H9 (cell line): ENCODE data around the gene SPRYD3. TPM values are rescaled to one million over a fixed set of nuclear protein-coding genes. Genes with fewer than 3 reads are reported as not detected.
A peak's percentile ranks its signal among the peaks of the same experiment; 100 is the strongest.

ENCODE experiments used
- DNase-seq: peaks from one replicate; pipeline ENCODE4 v3.0.0-alpha.2; 2017
- H2AFZ ChIP-seq: one replicate; pipeline ENCODE4 v1.6.1; 2013; ENCODE audit warnings: mild to moderate bottlenecking, low read length, control low read depth, moderate library complexity
- H2AK5ac ChIP-seq: 2 replicates; pipeline ENCODE4 v1.6.1; 2013; ENCODE audit warnings: low read length, control low read depth, mixed read lengths; ENCODE audit not compliant: insufficient read length
- H2BK120ac ChIP-seq: one replicate; pipeline ENCODE4 v1.6.1; 2013; ENCODE audit warnings: low read depth, mild to moderate bottlenecking, low read length, control low read depth, inconsistent platforms; ENCODE audit not compliant: poor library complexity, severe bottlenecking
- H2BK12ac ChIP-seq: 2 replicates; pipeline ENCODE4 v1.6.1; 2013; ENCODE audit warnings: low read length, control low read depth, mixed read lengths, low read depth; ENCODE audit not compliant: insufficient read length
- H2BK15ac ChIP-seq: 2 replicates; pipeline ENCODE4 v1.6.1; 2013; ENCODE audit warnings: low read depth, low read length, control low read depth
- H2BK20ac ChIP-seq: one replicate; pipeline ENCODE4 v1.6.1; 2013; ENCODE audit warnings: low read depth, mild to moderate bottlenecking, low read length, control low read depth, inconsistent platforms; ENCODE audit not compliant: poor library complexity, severe bottlenecking
- H2BK5ac ChIP-seq: 2 replicates; pipeline ENCODE4 v1.6.1; 2013; ENCODE audit warnings: low read length, control low read depth, mixed read lengths; ENCODE audit not compliant: insufficient read length
- H3K14ac ChIP-seq: 2 replicates; pipeline ENCODE4 v1.6.1; 2013; ENCODE audit warnings: low read length, control low read depth; ENCODE audit not compliant: insufficient read depth
- H3K18ac ChIP-seq: 2 replicates; pipeline ENCODE4 v1.6.1; 2013; ENCODE audit warnings: low read depth, mild to moderate bottlenecking, mixed read lengths, low read length, control low read depth; ENCODE audit not compliant: insufficient read length
- H3K23ac ChIP-seq: 2 replicates; pipeline ENCODE4 v1.6.1; 2013; ENCODE audit warnings: low read length, control low read depth, mixed read lengths, low read depth; ENCODE audit not compliant: insufficient read length
- H3K23me2 ChIP-seq: 2 replicates; pipeline ENCODE4 v1.6.1; 2013; ENCODE audit warnings: low read depth, mild to moderate bottlenecking, mixed read lengths, low read length, control low read depth; ENCODE audit not compliant: insufficient read length, poor library complexity, severe bottlenecking
- H3K27ac ChIP-seq: 2 replicates; pipeline ENCODE4 v1.5.1; 2013; ENCODE audit warnings: low read length, control low read depth, mixed read lengths, low read depth; ENCODE audit not compliant: insufficient read length
- H3K27me3 ChIP-seq: 2 replicates; pipeline ENCODE4 v1.6.1; 2013; ENCODE audit warnings: low read length, control low read depth, inconsistent platforms; ENCODE audit not compliant: insufficient read depth
- H3K4ac ChIP-seq: 2 replicates; pipeline ENCODE4 v1.6.1; 2013; ENCODE audit warnings: low read depth, mild to moderate bottlenecking, control low read depth, inconsistent platforms, low read length, moderate library complexity
- H3K4me1 ChIP-seq: 2 replicates; pipeline ENCODE4 v1.6.1; 2013; ENCODE audit warnings: low read length, control low read depth, inconsistent platforms; ENCODE audit not compliant: insufficient read depth
- H3K4me2 ChIP-seq: 2 replicates; pipeline ENCODE4 v1.6.1; 2013; ENCODE audit warnings: low read length, control low read depth, mixed read lengths; ENCODE audit not compliant: insufficient read length, insufficient read depth
- H3K56ac ChIP-seq: 2 replicates; pipeline ENCODE4 v1.6.1; 2013; ENCODE audit warnings: low read depth, mild to moderate bottlenecking, mixed read lengths, low read length, control low read depth; ENCODE audit not compliant: insufficient read length
- H3K79me1 ChIP-seq: 2 replicates; pipeline ENCODE4 v1.6.1; 2013; ENCODE audit warnings: low read depth, mild to moderate bottlenecking, moderate library complexity, low read length, control low read depth, inconsistent platforms; ENCODE audit not compliant: insufficient read depth, poor library complexity, severe bottlenecking
- H3K79me2 ChIP-seq: 2 replicates; pipeline ENCODE4 v1.6.1; 2013; ENCODE audit warnings: low read length, control low read depth, inconsistent platforms; ENCODE audit not compliant: insufficient read depth
- H3K9ac ChIP-seq: 2 replicates; pipeline ENCODE4 v1.6.1; 2013; ENCODE audit warnings: low read length, control low read depth, mixed read lengths; ENCODE audit not compliant: insufficient read length; ENCODE audit errors: extremely low read depth
- H3K9me3 ChIP-seq: one replicate; pipeline ENCODE4 v1.6.1; 2013; ENCODE audit warnings: low read depth, low read length, inconsistent platforms; ENCODE audit not compliant: control insufficient read depth
- H3T11ph ChIP-seq: one replicate; pipeline ENCODE4 v1.6.1; 2013; ENCODE audit warnings: mild to moderate bottlenecking, low read length, control low read depth, inconsistent platforms
- H4K20me1 ChIP-seq: one replicate; pipeline ENCODE4 v1.6.1; 2013; ENCODE audit not compliant: control insufficient read depth, insufficient read length, insufficient read depth
- H4K5ac ChIP-seq: 2 replicates; pipeline ENCODE4 v1.6.1; 2013; ENCODE audit warnings: low read depth, mild to moderate bottlenecking, mixed read lengths, low read length, control low read depth; ENCODE audit not compliant: insufficient read length
- H4K8ac ChIP-seq: replicated peaks from 2 replicates; pipeline ENCODE4 v1.6.1; 2013; ENCODE audit warnings: low read length, control low read depth, mixed read lengths, low read depth; ENCODE audit not compliant: insufficient read length
- H4K91ac ChIP-seq: 2 replicates; pipeline ENCODE4 v1.6.1; 2013; ENCODE audit warnings: low read depth, mild to moderate bottlenecking, moderate library complexity, mixed read lengths, low read length, control low read depth; ENCODE audit not compliant: insufficient read length
- H3K27ac Mint-ChIP-seq, 3 experiments: 2 replicates in 2 of 3; 3 replicates in 1 of 3; pipeline ENCODE4 v1.8.0; 2020 to 2021; ENCODE audit warnings: mixed read lengths in 3 of 3, mild to moderate bottlenecking in 1 of 3, moderate library complexity in 1 of 3
- H3K27me3 Mint-ChIP-seq: 2 replicates; pipeline ENCODE4 v1.8.0; 2021; ENCODE audit warnings: low read depth, mild to moderate bottlenecking, moderate library complexity, mixed read lengths
- H3K36me3 Mint-ChIP-seq, 3 experiments: 2 replicates in 2 of 3; 3 replicates in 1 of 3; pipeline ENCODE4 v1.8.0; 2020 to 2021; ENCODE audit warnings: low read depth in 3 of 3, mixed read lengths in 3 of 3; ENCODE audit not compliant: insufficient read depth in 1 of 3
- H3K4me1 Mint-ChIP-seq, 2 experiments: 2 replicates each; pipeline ENCODE4 v1.8.0; 2020; ENCODE audit warnings: mixed read lengths in 2 of 2
- H3K4me3 Mint-ChIP-seq, 2 experiments: 2 replicates in 1 of 2; 3 replicates in 1 of 2; pipeline ENCODE4 v1.8.0; 2020 to 2021; ENCODE audit warnings: mild to moderate bottlenecking in 2 of 2, mixed read lengths in 2 of 2, moderate library complexity in 1 of 2
- H3K9me3 Mint-ChIP-seq, 2 experiments: 2 replicates in 1 of 2; 3 replicates in 1 of 2; pipeline ENCODE4 v1.8.0; 2020; ENCODE audit warnings: mild to moderate bottlenecking in 2 of 2, mixed read lengths in 2 of 2, moderate library complexity in 1 of 2
- WGBS: extraction: QIAGEN DNeasy Blood & Tissue Kit; methylation state at CpG from one replicate; pipeline ENCODE4 v1.1.7; 2013; ENCODE audit warnings: missing lambda C conversion rate, low lambda C conversion rate, mixed read lengths; ENCODE audit not compliant: insufficient read length; ENCODE audit errors: extremely low coverage; 5-methylcytosine and 5-hydroxymethylcytosine counted together
- total RNA-seq: library from RNA; stranded (reverse); gene quantifications from 2 replicates; pipeline ENCODE4 v1.2.1, GENCODE V29; 2021
- TF ChIP-seq, protein P1 (sequence below): fragments of 200-600 bp; sonication (generic); conservative IDR thresholded peaks from 3 replicates; pipeline ENCODE4 v1.8.0; 2021; ENCODE audit warnings: antibody characterized with exemption, mild to moderate bottlenecking

SPRYD3 gene
- total RNA-seq, 1 experiment from 2014 or later: 6.5 TPM

DNA sequence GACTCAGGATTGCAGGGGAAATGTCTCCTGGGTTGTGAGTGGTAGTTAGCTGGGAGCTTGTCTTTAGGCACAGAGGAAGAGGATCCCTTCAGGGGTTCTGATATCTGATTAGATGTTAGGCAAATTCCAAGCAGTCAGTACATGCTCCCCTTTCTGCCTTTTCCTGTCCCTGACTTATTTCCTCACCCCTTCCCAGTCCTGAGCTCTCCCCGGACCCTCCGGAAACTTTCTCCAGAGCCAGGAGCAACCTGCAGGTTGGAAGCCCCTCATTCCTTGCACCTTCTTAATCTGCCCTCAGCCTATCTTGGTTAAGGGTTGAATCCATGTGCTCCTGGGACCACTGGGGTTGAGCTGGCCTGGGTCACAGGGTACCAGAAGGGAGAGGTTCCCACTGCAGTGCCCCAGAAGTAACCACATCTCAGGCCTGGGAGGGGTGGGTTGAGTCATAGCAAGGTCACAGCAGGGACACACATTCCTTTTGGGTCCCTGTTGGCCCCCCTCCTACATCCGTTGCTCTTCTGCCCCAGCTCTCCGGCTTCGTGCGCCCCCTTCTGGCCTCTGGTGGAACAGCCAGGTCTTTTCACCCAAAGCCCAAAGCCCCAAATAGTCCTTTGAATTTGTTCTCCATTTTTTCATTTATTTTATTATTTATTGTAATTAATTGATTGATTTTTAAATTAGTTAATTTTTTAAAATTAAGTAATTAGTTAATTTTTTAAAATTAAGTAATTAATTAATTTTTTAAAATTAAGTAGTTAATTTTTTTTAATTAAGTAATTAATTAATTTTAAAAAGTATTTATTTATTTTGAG is 20.1 kb upstream of the SPRYD3 start:
- Histone ChIP-seq H3K27me3 (no peaks in the 10 kb centered on the region; the same call in 1 of the 2 replicates), H3K23me2 (peaks cover 24% of the 10 kb centered on the region), H3T11ph (no peak overlapping the region), H2BK120ac (no peak overlapping the region), H3K23ac (no peak overlapping the region), H2BK12ac (no peak overlapping the region), H2AK5ac (no peak overlapping the region), H3K18ac (no peak overlapping the region), H3K79me1 (no peaks in the 10 kb centered on the region), H3K4me2 (peak overlapping the region; percentile 98), H4K5ac (no peak overlapping the region), H2AFZ (no peak overlapping the region), H3K4me1 (peaks cover 6% of the 10 kb centered on the region; the same call in 1 of the 2 replicates), H3K14ac (no peak overlapping the region), H4K20me1 (no peaks in the 10 kb centered on the region), H2BK20ac (no peak overlapping the region), H2BK15ac (no peak overlapping the region), H4K91ac (no peak overlapping the region), H2BK5ac (no peak overlapping the region), H3K9me3 (no peaks in the 10 kb centered on the region), H3K4ac (no peak overlapping the region), H3K9ac (no peak overlapping the region), H3K56ac (no peak overlapping the region), H3K79me2 (no peaks in the 10 kb centered on the region), H3K27ac (no peak overlapping the region), H4K8ac (no peak overlapping the region)
- Mint-ChIP-seq H3K27me3 (peaks cover 64% of the 10 kb centered on the region), H3K9me3 (peaks cover 0 to 3% of the 10 kb centered on the region in 2 experiments; a peak in 1 of 5 replicates), H3K4me1 (peaks cover 27 to 37% of the 10 kb centered on the region in 2 experiments), H3K36me3 (no peaks in the 10 kb centered on the region; a peak in 1 of 7 replicates), H3K4me3 (peak overlapping the region; percentile 68 to 91), H3K27ac (no peak overlapping the region)
- WGBS: no CpG with 5 or more reads among the region's 6 CpGs
- TF ChIP-seq, protein P1, sequence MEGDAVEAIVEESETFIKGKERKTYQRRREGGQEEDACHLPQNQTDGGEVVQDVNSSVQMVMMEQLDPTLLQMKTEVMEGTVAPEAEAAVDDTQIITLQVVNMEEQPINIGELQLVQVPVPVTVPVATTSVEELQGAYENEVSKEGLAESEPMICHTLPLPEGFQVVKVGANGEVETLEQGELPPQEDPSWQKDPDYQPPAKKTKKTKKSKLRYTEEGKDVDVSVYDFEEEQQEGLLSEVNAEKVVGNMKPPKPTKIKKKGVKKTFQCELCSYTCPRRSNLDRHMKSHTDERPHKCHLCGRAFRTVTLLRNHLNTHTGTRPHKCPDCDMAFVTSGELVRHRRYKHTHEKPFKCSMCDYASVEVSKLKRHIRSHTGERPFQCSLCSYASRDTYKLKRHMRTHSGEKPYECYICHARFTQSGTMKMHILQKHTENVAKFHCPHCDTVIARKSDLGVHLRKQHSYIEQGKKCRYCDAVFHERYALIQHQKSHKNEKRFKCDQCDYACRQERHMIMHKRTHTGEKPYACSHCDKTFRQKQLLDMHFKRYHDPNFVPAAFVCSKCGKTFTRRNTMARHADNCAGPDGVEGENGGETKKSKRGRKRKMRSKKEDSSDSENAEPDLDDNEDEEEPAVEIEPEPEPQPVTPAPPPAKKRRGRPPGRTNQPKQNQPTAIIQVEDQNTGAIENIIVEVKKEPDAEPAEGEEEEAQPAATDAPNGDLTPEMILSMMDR: peak; percentile 99
- DNase-seq: peak; percentile 88
